ENCODE results near the gene FAM180B. TPM values are rescaled to one million over a fixed set of nuclear protein-coding genes. Genes with fewer than 3 reads are reported as not detected.

The FAM180B gene
- total and polyA plus RNA-seq, 10 of the 15 experiments (the other 5 are each of a cell fraction or from before 2014, with no cell fraction given): 0.04 to 0.34 TPM; not detected in 8

DNA sequence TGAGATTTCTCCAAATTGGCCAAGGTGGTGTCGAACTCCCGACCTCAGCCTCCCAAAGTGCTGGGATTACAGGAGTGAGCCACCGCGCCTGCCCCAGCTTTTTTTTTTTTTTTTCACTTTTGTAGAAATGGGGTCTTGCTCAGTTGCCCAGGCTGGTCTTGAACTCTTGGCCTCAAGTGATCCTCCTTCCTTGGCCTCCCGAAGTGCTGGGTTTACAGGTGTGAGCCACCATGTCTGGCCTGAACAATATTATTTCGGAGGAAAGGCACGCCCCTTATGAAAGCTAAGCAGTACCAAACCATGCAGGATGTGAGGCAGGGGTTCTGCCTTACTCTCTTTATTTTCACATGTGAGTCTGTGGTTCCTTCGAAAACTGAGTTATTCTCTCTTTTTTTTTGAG, 39.8 kb downstream of the FAM180B start:
- no peak overlapping the region for H3K27ac ChIP-seq (ENCODE audit: control insufficient read depth, insufficient read depth)
- H3K9ac ChIP-seq (ENCODE audit: control insufficient read depth, insufficient read depth, low read length): no peak overlapping the region
- ChIA-PET RAD21 (ENCODE audit: unreplicated experiment) (interaction anchor here (0.7 kb wide), 1 partner anchor 446 kb away, joined by 3 read pairs; no protein-coding TSS in a partner anchor), CTCF (no interaction called here), POLR2A (interaction anchor here (0.6 kb wide), 4 partner anchors 83 to 319 kb away, joined by 3 read pairs; no protein-coding TSS in a partner anchor), SMC1A (ENCODE audit: uncharacterized antibody, unreplicated experiment) (no interaction called here)
- peaks cover 5 to 29% of the 10 kb centered on the region in 2 experiments; a peak in 3 of 4 replicates for H3K36me3 ChIP-seq (ENCODE audit: control insufficient read depth in 2 of 2, insufficient read depth in 2 of 2, low read length in 1 of 2)
- DNase-seq (ENCODE audit: low read depth, low spot score): no peak
- in situ Hi-C loops (cut with MboI): no loop called here
- TF ChIP-seq CBX5 (IDR thresholded peaks at IDR 0.05; ENCODE audit: low read depth) (no peak), CREM (IDR thresholded peaks at IDR 0.05; ENCODE audit: low read depth) (no peak), ESRRA (IDR thresholded peaks at IDR 0.05; ENCODE audit: low read length) (no peak)
- H3K4me1 ChIP-seq (ENCODE audit: control insufficient read depth, insufficient read depth, low read length): no peaks in the 10 kb centered on the region
- 85% methylated on average over 8 of the region's 8 CpGs for WGBS (ENCODE audit: insufficient coverage, insufficient replicate concordance, low lambda C conversion rate, missing lambda C conversion rate)
- no peak overlapping the region for H3K4me2 ChIP-seq (ENCODE audit: control insufficient read depth, insufficient read depth)
- FAIRE-seq: no peak
- H3K27me3 ChIP-seq (replicated peaks in 1 of 2; ENCODE audit: control insufficient read depth in 2 of 2, insufficient read depth in 2 of 2, low read length in 1 of 2): no peaks in the 10 kb centered on the region
- BruUV-seq (replicated peaks): no TSS peak
- H3K79me2 ChIP-seq (ENCODE audit: control insufficient read depth, insufficient read depth, low read length): no peaks in the 10 kb centered on the region
- intact Hi-C loops (cut with micrococcal nuclease; ENCODE audit: unreplicated experiment): no loop called here
- ATAC-seq: no peak
- H4K20me1 ChIP-seq (ENCODE audit: control insufficient read depth, insufficient read depth): no peaks in the 10 kb centered on the region
- no peak overlapping the region for H3K4me3 ChIP-seq
- no peaks in the 10 kb centered on the region for H3K9me3 ChIP-seq (replicated peaks; ENCODE audit: control insufficient read depth, insufficient read depth, low read length)
- no peak overlapping the region for H2AFZ ChIP-seq (ENCODE audit: control insufficient read depth, low read depth, low read length)

DNA sequence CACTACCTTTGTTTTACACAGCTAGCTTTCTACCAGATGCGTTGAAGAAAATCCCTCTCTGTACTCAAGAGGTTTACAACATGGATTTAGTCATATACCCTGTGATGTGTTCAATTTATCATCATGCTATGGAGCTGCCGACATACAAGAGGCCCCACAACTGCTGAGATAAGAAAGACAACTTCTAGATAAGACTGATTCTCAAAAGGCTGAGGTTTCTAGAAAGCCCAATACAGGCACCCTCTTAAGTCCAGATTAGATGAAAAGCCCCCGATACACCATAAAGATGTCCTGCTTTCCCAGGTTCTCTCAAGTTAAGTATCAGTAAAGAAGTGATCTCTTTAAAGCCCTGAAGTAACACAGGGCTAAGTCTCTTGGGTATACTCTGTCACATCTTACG, 41.5 kb downstream of the FAM180B start:
- H2AFZ ChIP-seq (ENCODE audit: control insufficient read depth, low read depth, low read length): no peak overlapping the region
- 98% methylated on average over 4 of the region's 4 CpGs for WGBS (ENCODE audit: insufficient coverage, insufficient replicate concordance, low lambda C conversion rate, missing lambda C conversion rate)
- H3K36me3 ChIP-seq (ENCODE audit: control insufficient read depth in 2 of 2, insufficient read depth in 2 of 2, low read length in 1 of 2): peaks cover 4 to 28% of the 10 kb centered on the region in 2 experiments
- no peak for TF ChIP-seq IKZF1 (conservative IDR thresholded peaks at IDR 0.05)
- TF ChIP-seq HDAC2 (IDR thresholded peaks at IDR 0.05): no peak
- no peak for TF ChIP-seq ETV6 (conservative IDR thresholded peaks at IDR 0.05 in 1 of 2, IDR thresholded peaks at IDR 0.05 in 1 of 2; ENCODE audit: borderline replicate concordance in 1 of 2, low read depth in 1 of 2)
- TF ChIP-seq ZNF217 (IDR thresholded peaks at IDR 0.05): no peak
- TF ChIP-seq NFXL1 (IDR thresholded peaks at IDR 0.05; ENCODE audit: borderline replicate concordance): no peak
- intact Hi-C loops (cut with micrococcal nuclease; ENCODE audit: unreplicated experiment) (no loop called here), in situ Hi-C loops (cut with MboI) (no loop called here)
- ATAC-seq: no peak
- no peaks in the 10 kb centered on the region for H3K27me3 ChIP-seq (replicated peaks in 1 of 2; ENCODE audit: control insufficient read depth in 2 of 2, insufficient read depth in 2 of 2, low read length in 1 of 2)
- no peak overlapping the region for H3K9ac ChIP-seq (ENCODE audit: control insufficient read depth, insufficient read depth, low read length)
- H3K4me3 ChIP-seq: no peak overlapping the region
- ChIA-PET RAD21 (ENCODE audit: unreplicated experiment) (no interaction called here), POLR2A (interaction anchor here (1.1 kb wide), 1 partner anchor 9 kb away, joined by 3 read pairs; no protein-coding TSS in a partner anchor), SMC1A (ENCODE audit: uncharacterized antibody, unreplicated experiment) (no interaction called here), CTCF (interaction anchor here (1.3 to 1.5 kb wide), 2 partner anchors 11 to 71 kb away, joined by 3 to 4 read pairs; no protein-coding TSS in a partner anchor)
- DNase-seq (ENCODE audit: low read depth, low spot score): no peak
- no TSS peak for BruUV-seq (replicated peaks)
- no peak overlapping the region for H3K27ac ChIP-seq (ENCODE audit: control insufficient read depth, insufficient read depth)
- no peaks in the 10 kb centered on the region for H3K9me3 ChIP-seq (replicated peaks; ENCODE audit: control insufficient read depth, insufficient read depth, low read length)
- H3K4me1 ChIP-seq (ENCODE audit: control insufficient read depth, insufficient read depth, low read length): no peaks in the 10 kb centered on the region
- H4K20me1 ChIP-seq (ENCODE audit: control insufficient read depth, insufficient read depth): no peaks in the 10 kb centered on the region
- FAIRE-seq: no peak
- no peaks in the 10 kb centered on the region for H3K79me2 ChIP-seq (ENCODE audit: control insufficient read depth, insufficient read depth, low read length)
- no peak overlapping the region for H3K4me2 ChIP-seq (ENCODE audit: control insufficient read depth, insufficient read depth)

Data from GM12878 (cell line).